Loucy (cell line): ENCODE data around the gene ZNF385B.

Experiments
- H2AFZ ChIP-seq: fragments of 200-600 bp; sonication (generic); 2 replicates; pipeline ENCODE4 v1.6.0; 2016; ENCODE audit warnings: antibody characterized with exemption, mild to moderate bottlenecking, low read length, moderate library complexity
- H3F3A ChIP-seq: fragments of 200-600 bp; 2 replicates; pipeline ENCODE4 v1.6.0; 2016; ENCODE audit warnings: antibody characterized with exemption, low read depth, mild to moderate bottlenecking
- H3K27me3 ChIP-seq: fragments of 200-600 bp; sonication (generic); 2 replicates; pipeline ENCODE4 v1.6.1; 2014; ENCODE audit warnings: low read length, mild to moderate bottlenecking; ENCODE audit not compliant: insufficient read depth, poor library complexity, severe bottlenecking
- H3K36me3 ChIP-seq: fragments of 200-600 bp; sonication (generic); 2 replicates; pipeline ENCODE4 v1.6.1; 2016; ENCODE audit warnings: low read length; ENCODE audit not compliant: insufficient read depth
- H3K4me1 ChIP-seq: fragments of 200-600 bp; sonication (generic); 2 replicates; pipeline ENCODE4 v1.5.1; 2014; ENCODE audit warnings: low read length, mild to moderate bottlenecking; ENCODE audit not compliant: insufficient read depth, poor library complexity, severe bottlenecking
- H3K4me2 ChIP-seq: fragments of 200-600 bp; sonication (generic); 2 replicates; pipeline ENCODE4 v1.6.0; 2014; ENCODE audit warnings: antibody characterized with exemption, low read length, low read depth, mild to moderate bottlenecking; ENCODE audit not compliant: poor library complexity, severe bottlenecking
- H3K4me3 ChIP-seq: fragments of 200-600 bp; sonication (generic); 2 replicates; pipeline ENCODE4 v1.5.1; 2014; ENCODE audit warnings: low read length, mild to moderate bottlenecking, mixed read lengths; ENCODE audit not compliant: poor library complexity, severe bottlenecking
- H3K79me2 ChIP-seq: fragments of 200-600 bp; sonication (generic); 2 replicates; pipeline ENCODE4 v1.6.1; 2014; ENCODE audit warnings: low read length; ENCODE audit not compliant: insufficient read depth
- H3K9ac ChIP-seq: fragments of 200-600 bp; sonication (generic); 2 replicates; pipeline ENCODE4 v1.6.0; 2014; ENCODE audit warnings: mild to moderate bottlenecking, low read depth, low read length, moderate library complexity; ENCODE audit not compliant: poor library complexity, severe bottlenecking
- H3K9me2 ChIP-seq: fragments of 200-600 bp; sonication (generic); replicated peaks from 2 replicates; pipeline ENCODE4 v1.6.1; 2016; ENCODE audit warnings: low read depth, low read length, mixed read lengths
- H3K9me3 ChIP-seq: fragments of 200-600 bp; sonication (generic); 2 replicates; pipeline ENCODE4 v1.6.1; 2014; ENCODE audit warnings: mild to moderate bottlenecking, antibody characterized with exemption, low read length, low read depth; ENCODE audit not compliant: insufficient read depth
- H4K20me1 ChIP-seq: fragments of 200-600 bp; sonication (generic); 2 replicates; pipeline ENCODE4 v1.6.0; 2014; ENCODE audit warnings: antibody characterized with exemption, low read length, mild to moderate bottlenecking; ENCODE audit not compliant: insufficient read depth, poor library complexity, severe bottlenecking
- CTCF ChIP-seq: fragments of 200-600 bp; sonication (generic); conservative IDR thresholded peaks from 2 replicates; pipeline ENCODE4 v1.5.1; 2014; ENCODE audit warnings: mild to moderate bottlenecking, antibody characterized with exemption, low read length
- EZH2phosphoT487 ChIP-seq: fragments of 200-600 bp; IDR thresholded peaks from 2 replicates; pipeline ENCODE4 v1.6.1; 2018; ENCODE audit warnings: antibody characterized with exemption, mild to moderate bottlenecking, moderate library complexity, borderline replicate concordance

The ZNF385B gene

GRCh38 chr2:179619947-179620467 is 241.4 kb downstream of the ZNF385B start:
- H3K9me3 ChIP-seq = no peaks in the 10 kb centered on the region
- no peak overlapping the region for H3K9ac ChIP-seq
- H3K4me2 ChIP-seq = no peak overlapping the region
- no peak overlapping the region for H3K4me3 ChIP-seq
- no peaks in the 10 kb centered on the region for H3F3A ChIP-seq
- no peaks in the 10 kb centered on the region for H3K9me2 ChIP-seq
- no peaks in the 10 kb centered on the region for H3K79me2 ChIP-seq
- no peak for TF ChIP-seq CTCF
- no peak for TF ChIP-seq EZH2phosphoT487
- no peaks in the 10 kb centered on the region for H3K36me3 ChIP-seq
- no peaks in the 10 kb centered on the region for H4K20me1 ChIP-seq
- no peaks in the 10 kb centered on the region for H3K4me1 ChIP-seq
- H3K27me3 ChIP-seq = no peaks in the 10 kb centered on the region
- no peak overlapping the region for H2AFZ ChIP-seq

DNA sequence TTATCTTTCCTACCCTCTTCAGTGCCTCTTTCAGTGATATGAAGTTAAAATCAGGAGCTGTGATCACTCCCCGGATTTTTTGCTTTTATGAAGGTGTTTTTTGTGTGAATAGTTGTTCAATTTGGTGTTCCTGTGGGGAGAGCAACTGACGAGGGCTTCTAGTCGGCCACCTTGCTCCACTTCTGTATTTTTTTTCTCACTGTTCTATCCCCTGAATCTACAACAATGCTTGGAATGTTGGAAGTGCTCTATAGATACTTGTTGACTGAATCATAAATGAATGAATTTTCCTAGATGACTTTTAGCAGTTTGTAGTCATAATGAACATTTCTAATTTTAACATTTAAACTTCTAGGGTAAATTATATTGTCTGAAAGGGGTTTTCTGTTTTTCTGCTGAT is 247.3 kb downstream of the ZNF385B start:
- no peaks in the 10 kb centered on the region for H3K4me1 ChIP-seq
- TF ChIP-seq CTCF = no peak
- TF ChIP-seq EZH2phosphoT487 = no peak
- no peak overlapping the region for H2AFZ ChIP-seq
- no peak overlapping the region for H3K9ac ChIP-seq
- H3F3A ChIP-seq = no peaks in the 10 kb centered on the region
- no peaks in the 10 kb centered on the region for H3K79me2 ChIP-seq
- H4K20me1 ChIP-seq = no peaks in the 10 kb centered on the region
- no peak overlapping the region for H3K4me3 ChIP-seq
- no peak overlapping the region for H3K4me2 ChIP-seq
- no peaks in the 10 kb centered on the region for H3K9me3 ChIP-seq
- no peaks in the 10 kb centered on the region for H3K36me3 ChIP-seq
- no peaks in the 10 kb centered on the region for H3K27me3 ChIP-seq
- no peaks in the 10 kb centered on the region for H3K9me2 ChIP-seq

DNA sequence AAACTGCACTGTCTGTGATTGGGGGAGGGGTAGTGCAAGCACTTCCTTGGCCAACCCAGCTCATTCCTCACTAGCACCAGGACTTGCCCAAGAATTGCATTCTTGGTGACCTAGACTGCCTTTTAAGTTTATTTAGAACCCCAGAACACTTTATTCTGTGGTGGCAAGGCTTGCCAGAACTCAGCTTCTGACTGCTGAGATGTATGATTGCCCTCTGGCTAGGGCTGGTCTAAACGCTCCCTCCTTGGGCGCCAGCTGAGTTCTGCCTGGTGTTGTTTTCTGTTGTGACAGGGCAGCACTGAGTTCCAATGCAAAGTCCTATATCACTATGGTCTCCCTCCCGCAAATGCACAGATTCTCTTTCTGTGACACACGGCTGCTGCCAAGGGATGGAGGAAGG is 247.7 kb downstream of the ZNF385B start:
- H2AFZ ChIP-seq = no peak overlapping the region
- H3K9me2 ChIP-seq = no peaks in the 10 kb centered on the region
- H4K20me1 ChIP-seq = no peaks in the 10 kb centered on the region
- no peaks in the 10 kb centered on the region for H3F3A ChIP-seq
- no peaks in the 10 kb centered on the region for H3K79me2 ChIP-seq
- H3K9me3 ChIP-seq = no peaks in the 10 kb centered on the region
- no peak overlapping the region for H3K4me2 ChIP-seq
- no peaks in the 10 kb centered on the region for H3K36me3 ChIP-seq
- TF ChIP-seq EZH2phosphoT487 = no peak
- no peak for TF ChIP-seq CTCF
- H3K9ac ChIP-seq = no peak overlapping the region
- no peaks in the 10 kb centered on the region for H3K27me3 ChIP-seq
- no peaks in the 10 kb centered on the region for H3K4me1 ChIP-seq
- H3K4me3 ChIP-seq = no peak overlapping the region
